GM12891 (cell line): ENCODE results near the gene AGBL1.

Source experiments
- DNase-seq: peaks from one replicate; pipeline ENCODE4 v3.0.0; 2011; ENCODE audit warnings: low spot score; ENCODE audit not compliant: insufficient read length
- FAIRE-seq: peaks from 2 replicates; lab custom pipeline; 2011; peaks lifted over from hg19 to GRCh38; lab: Jason Lieb, UNC
- PAX5 ChIP-seq: IDR thresholded peaks from 2 replicates; pipeline ENCODE4 v1.6.1; 2011; ENCODE audit warnings: low read length, moderate library complexity, mild to moderate bottlenecking; ENCODE audit not compliant: insufficient read depth, severe bottlenecking
- POLR2A ChIP-seq: IDR thresholded peaks from 2 replicates; pipeline ENCODE4 v1.6.1; 2011; ENCODE audit warnings: low read depth, low read length, control low read depth
- POLR2AphosphoS5 ChIP-seq: IDR thresholded peaks from 2 replicates; pipeline ENCODE4 v1.6.1; 2011; ENCODE audit warnings: low read depth, low read length, control low read depth
- POU2F2 ChIP-seq: IDR thresholded peaks from 2 replicates; pipeline ENCODE4 v1.6.1; 2011; ENCODE audit warnings: low read depth, mild to moderate bottlenecking, control low read depth, low read length, moderate library complexity
- SPI1 ChIP-seq: IDR thresholded peaks from 2 replicates; pipeline ENCODE4 v1.6.1; 2011; ENCODE audit warnings: low read depth, low read length, control low read depth
- TAF1 ChIP-seq: IDR thresholded peaks from 2 replicates; pipeline ENCODE4 v1.6.1; 2011; ENCODE audit warnings: low read depth, low read length, control low read depth

Gene AGBL1

GRCh38 chr15:86373147-86373546, 293.5 kb downstream of the AGBL1 start:
- DNase-seq (no peak), FAIRE-seq (no peak)
- TF ChIP-seq TAF1, result no peak
- no peak for TF ChIP-seq POLR2AphosphoS5
- TF ChIP-seq POU2F2, result no peak
- no peak for TF ChIP-seq PAX5
- TF ChIP-seq SPI1, result no peak
- no peak for TF ChIP-seq POLR2A

- TF ChIP-seq TAF1 (no peak), POU2F2 (no peak), POLR2AphosphoS5 (no peak), SPI1 (no peak)
- FAIRE-seq, result no peak
- no peak for DNase-seq
These were observed 296.1 kb downstream of the AGBL1 start for GRCh38 chr15:86375733-86376280.

GRCh38 chr15:86377914-86378313, 298.2 kb downstream of the AGBL1 start:
- DNase-seq (no peak), FAIRE-seq (no peak)
- no peak for TF ChIP-seq TAF1
- TF ChIP-seq POLR2A, result no peak
- no peak for TF ChIP-seq POLR2AphosphoS5
- TF ChIP-seq POU2F2, result no peak
- TF ChIP-seq PAX5, result no peak
- no peak for TF ChIP-seq SPI1

GRCh38 chr15:86382341-86382740, 302.7 kb downstream of the AGBL1 start:
- no peak for TF ChIP-seq TAF1
- no peak for TF ChIP-seq POLR2AphosphoS5
- no peak for TF ChIP-seq POU2F2
- no peak for TF ChIP-seq SPI1
- TF ChIP-seq PAX5, result no peak
- TF ChIP-seq POLR2A, result no peak
- no peak for FAIRE-seq

GRCh38 chr15:86383611-86384010, 303.9 kb downstream of the AGBL1 start:
- DNase-seq (no peak), FAIRE-seq (no peak)
- no peak for TF ChIP-seq POLR2AphosphoS5
- no peak for TF ChIP-seq SPI1
- TF ChIP-seq TAF1, result no peak
- TF ChIP-seq POLR2A, result no peak
- TF ChIP-seq PAX5, result no peak
- TF ChIP-seq POU2F2, result no peak

More at GRCh38 chr15:86382341-86382740, 302.7 kb downstream of the AGBL1 start:
- no peak for DNase-seq

GRCh38 chr15:86384186-86384585, 304.5 kb downstream of the AGBL1 start:
- TF ChIP-seq TAF1, result no peak
- no peak for TF ChIP-seq PAX5
- TF ChIP-seq POLR2AphosphoS5, result no peak
- TF ChIP-seq POU2F2, result no peak
- TF ChIP-seq SPI1, result no peak
- no peak for TF ChIP-seq POLR2A
- FAIRE-seq, result no peak
- no peak for DNase-seq

GRCh38 chr15:86392296-86392695, 312.6 kb downstream of the AGBL1 start:
- no peak for FAIRE-seq
- DNase-seq, result no peak
- TF ChIP-seq POU2F2, result no peak
- TF ChIP-seq POLR2A, result no peak
- no peak for TF ChIP-seq TAF1
- TF ChIP-seq SPI1, result no peak
- TF ChIP-seq POLR2AphosphoS5, result no peak
- TF ChIP-seq PAX5, result no peak

GRCh38 chr15:86392874-86393273, 313.2 kb downstream of the AGBL1 start:
- FAIRE-seq, result no peak
- TF ChIP-seq TAF1 (no peak), SPI1 (no peak), POLR2AphosphoS5 (no peak), POLR2A (no peak), PAX5 (no peak)
- no peak for DNase-seq

GRCh38 chr15:86394866-86395265, 315.2 kb downstream of the AGBL1 start:
- TF ChIP-seq PAX5 (no peak), TAF1 (no peak), POLR2A (no peak), POLR2AphosphoS5 (no peak), POU2F2 (no peak), SPI1 (no peak)
- FAIRE-seq, result no peak
- no peak for DNase-seq
